Caco-2 (cell line): ENCODE data around the gene ELMOD1. TPM values are rescaled to one million over a fixed set of nuclear protein-coding genes. Genes with fewer than 3 reads are reported as not detected.
A peak's percentile ranks its signal among the peaks of the same experiment; 100 is the strongest.
"Not testable (repeated sequence)": the region's sequence is repeated elsewhere in the genome, so short reads cannot be mapped to it uniquely, and the experiment has no call there.

Source experiments
- BruUV-seq: library from RNA; stranded (reverse); fragments of 400-500 nt; replicated peaks from 2 replicates; lab custom pipeline; 2021; lab: Mats Ljungman, UMichigan
- CTCF ChIA-PET: fragments of 300-600 bp; sonication (Branson Sonifier 250); formaldehyde crosslinking; loops from one replicate; lab custom pipeline; 2022; ENCODE audit warnings: antibody characterized with exemption; lab: Charles Lee
- POLR2A ChIA-PET: fragments of 300-600 bp; sonication (Branson Sonifier 250); formaldehyde crosslinking; loops from one replicate; lab custom pipeline; 2022; ENCODE audit warnings: antibody characterized with exemption; lab: Charles Lee
- DNase-seq, 2 experiments: peaks; one replicate each; pipeline versions ENCODE4 v3.0.0 to v3.0.0-alpha.2; 2020 to 2022
- H3K27me3 ChIP-seq: replicated peaks from 2 replicates; pipeline ENCODE4 v1.6.0; 2011; ENCODE audit warnings: low read length; ENCODE audit not compliant: control insufficient read depth, insufficient read depth
- H3K36me3 ChIP-seq: 2 replicates; pipeline ENCODE4 v1.5.1; 2011; ENCODE audit warnings: low read length; ENCODE audit not compliant: control insufficient read depth, insufficient read depth
- H3K4me1 ChIP-seq: fragments of 250-450 bp; sonication (Bioruptor Pico); 2 replicates; pipeline ENCODE4 v1.5.1; 2020; ENCODE audit warnings: mild to moderate bottlenecking
- H3K4me3 ChIP-seq: 2 replicates; pipeline ENCODE4 v1.5.1; 2011; ENCODE audit warnings: low read depth, mild to moderate bottlenecking, control low read depth, low read length
- H3K9me3 ChIP-seq: fragments of 250-450 bp; sonication (Bioruptor Pico); 2 replicates; pipeline ENCODE4 v1.5.1; 2020; ENCODE audit warnings: mild to moderate bottlenecking, moderate library complexity
- H3K27ac Mint-ChIP-seq: one replicate; pipeline ENCODE4 v1.8.0; 2022; ENCODE audit warnings: mixed read lengths; ENCODE audit not compliant: unreplicated experiment
- H3K27me3 Mint-ChIP-seq: one replicate; pipeline ENCODE4 v1.8.0; 2022; ENCODE audit warnings: mixed read lengths; ENCODE audit not compliant: insufficient read depth, unreplicated experiment
- H3K36me3 Mint-ChIP-seq: one replicate; pipeline ENCODE4 v1.8.0; 2022; ENCODE audit warnings: mild to moderate bottlenecking, mixed read lengths; ENCODE audit not compliant: insufficient read depth, unreplicated experiment
- H3K4me1 Mint-ChIP-seq: one replicate; pipeline ENCODE4 v1.8.0; 2022; ENCODE audit warnings: low read depth, mixed read lengths; ENCODE audit not compliant: unreplicated experiment
- H3K4me3 Mint-ChIP-seq: one replicate; pipeline ENCODE4 v1.8.0; 2022; ENCODE audit warnings: mild to moderate bottlenecking, moderate library complexity, mixed read lengths; ENCODE audit not compliant: unreplicated experiment
- H3K9me3 Mint-ChIP-seq: one replicate; pipeline ENCODE4 v1.8.0; 2022; ENCODE audit warnings: mixed read lengths; ENCODE audit not compliant: unreplicated experiment
- CTCF ChIP-seq, 2 experiments: fragments of 200-600 bp in 1 of 2; IDR thresholded peaks; 1 replicate in 1 of 2; 2 replicates in 1 of 2; pipeline versions ENCODE4 v1.5.1 to v1.8.0; 2011 to 2022; ENCODE audit warnings: antibody characterized with exemption in 1 of 2, control low read depth in 1 of 2, inconsistent platforms in 1 of 2, low read depth in 1 of 2, low read length in 1 of 2, mild to moderate bottlenecking in 1 of 2, moderate library complexity in 1 of 2; ENCODE audit not compliant: insufficient read depth in 1 of 2, severe bottlenecking in 1 of 2, unreplicated experiment in 1 of 2
- intact Hi-C: fragments of 100-400 bp; cut with micrococcal nuclease; formaldehyde crosslinking; loops from one replicate; pipeline ENCODE4 v1.10.0; 2022; ENCODE audit not compliant: unreplicated experiment
- total RNA-seq: library from RNA; stranded (reverse); gene quantifications from 2 replicates; pipeline ENCODE4 v1.2.3, GENCODE V29; 2022

The ELMOD1 gene
- total RNA-seq, 1 experiment from 2014 or later: not detected

- Histone ChIP-seq H3K27me3 (peaks cover 1% of the 10 kb centered on the region; the same call in 1 of the 2 replicates), H3K36me3 (no peaks in the 10 kb centered on the region), H3K9me3 (no peaks in the 10 kb centered on the region), H3K4me1 (no peaks in the 10 kb centered on the region), H3K4me3 (no peak overlapping the region)
- H3K9me3 Mint-ChIP-seq: no peaks in the 10 kb centered on the region
- H3K27ac Mint-ChIP-seq: no peak overlapping the region
- ChIA-PET POLR2A (no interaction called here), CTCF (no interaction called here)
- no peak overlapping the region for H3K4me3 Mint-ChIP-seq
- no TSS peak for BruUV-seq
- no peak for TF ChIP-seq CTCF (IDR thresholded peaks at IDR 0.05; ENCODE audit: insufficient read depth in 1 of 2, low read depth in 1 of 2, low read length in 1 of 2, severe bottlenecking in 1 of 2, unreplicated experiment in 1 of 2)
- DNase-seq: no peak
- intact Hi-C loops: no loop called here
- H3K27me3 Mint-ChIP-seq: peaks cover 9% of the 10 kb centered on the region
- H3K4me1 Mint-ChIP-seq: no peaks in the 10 kb centered on the region
- H3K36me3 Mint-ChIP-seq: no peaks in the 10 kb centered on the region
Observed at GRCh38 chr11:107573438-107573837, 17.5 kb upstream of the ELMOD1 start.

GRCh38 chr11:107576497-107577345 lies 14.2 kb upstream of the ELMOD1 start:
- H3K4me3 Mint-ChIP-seq, H3K27me3 ChIP-seq, H3K4me3 ChIP-seq, H3K4me1 ChIP-seq, POLR2A ChIA-PET, BruUV-seq, H3K4me1 Mint-ChIP-seq, H3K9me3 ChIP-seq, H3K36me3 ChIP-seq, H3K36me3 Mint-ChIP-seq, H3K27ac Mint-ChIP-seq: not testable (repeated sequence)
- intact Hi-C loops: loop anchor here (1.0 kb wide), 6 partner anchors 11 to 322 kb away; partner anchors contain the start of gene ALKBH8
- DNase-seq: peak; percentile 57 to 72
- TF ChIP-seq CTCF (IDR thresholded peaks at IDR 0.05; ENCODE audit: insufficient read depth in 1 of 2, low read depth in 1 of 2, low read length in 1 of 2, severe bottlenecking in 1 of 2, unreplicated experiment in 1 of 2): peak; percentile 90 to 92
- CTCF ChIA-PET: interaction anchor here (0.7 to 1.0 kb wide), 3 partner anchors 113 to 164 kb away, joined by 3 to 5 read pairs (median 4); no protein-coding TSS in a partner anchor
- peaks cover 14% of the 10 kb centered on the region for H3K27me3 Mint-ChIP-seq
- peaks cover 12% of the 10 kb centered on the region for H3K9me3 Mint-ChIP-seq

GRCh38 chr11:107577346-107577711 lies 13.6 kb upstream of the ELMOD1 start:
- H3K36me3 ChIP-seq: no peaks in the 10 kb centered on the region
- ChIA-PET CTCF (interaction anchor here (0.7 to 0.9 kb wide), 2 partner anchors 112 to 163 kb away, joined by 3 to 4 read pairs; no protein-coding TSS in a partner anchor), POLR2A (no interaction called here)
- Mint-ChIP-seq H3K4me3 (no peak overlapping the region), H3K27me3 (peaks cover 11% of the 10 kb centered on the region), H3K27ac (no peak overlapping the region), H3K4me1 (no peaks in the 10 kb centered on the region), H3K36me3 (no peaks in the 10 kb centered on the region), H3K9me3 (peaks cover 12% of the 10 kb centered on the region)
- DNase-seq: no peak
- no peaks in the 10 kb centered on the region for H3K4me1 ChIP-seq
- H3K9me3 ChIP-seq: peaks cover 3% of the 10 kb centered on the region; the same call in 1 of the 2 replicates
- H3K27me3 ChIP-seq: no peaks in the 10 kb centered on the region
- no peak overlapping the region for H3K4me3 ChIP-seq
- BruUV-seq: no TSS peak
- intact Hi-C loops: no loop called here
- no peak for TF ChIP-seq CTCF (IDR thresholded peaks at IDR 0.05; ENCODE audit: insufficient read depth in 1 of 2, low read depth in 1 of 2, low read length in 1 of 2, severe bottlenecking in 1 of 2, unreplicated experiment in 1 of 2)

GRCh38 chr11:107579169-107579568 lies 11.8 kb upstream of the ELMOD1 start:
- DNase-seq, H3K36me3 Mint-ChIP-seq, CTCF ChIA-PET, H3K4me1 Mint-ChIP-seq, H3K4me3 ChIP-seq, H3K4me1 ChIP-seq, BruUV-seq, H3K9me3 ChIP-seq, intact Hi-C loops, H3K36me3 ChIP-seq, H3K4me3 Mint-ChIP-seq, POLR2A ChIA-PET, H3K27me3 ChIP-seq, H3K27ac Mint-ChIP-seq, H3K27me3 Mint-ChIP-seq: not testable (repeated sequence)
- peaks cover 12% of the 10 kb centered on the region for H3K9me3 Mint-ChIP-seq
